GM12891 (cell line): ENCODE data around the gene WTAP.
"Not testable (repeated sequence)": the region's sequence is repeated elsewhere in the genome, so short reads cannot be mapped to it uniquely, and the experiment has no call there.

Source experiments
- DNase-seq: peaks from one replicate; pipeline ENCODE4 v3.0.0; 2011; ENCODE audit warnings: low spot score; ENCODE audit not compliant: insufficient read length
- FAIRE-seq: peaks from 2 replicates; lab custom pipeline; 2011; peaks lifted over from hg19 to GRCh38; lab: Jason Lieb, UNC
- PAX5 ChIP-seq: IDR thresholded peaks from 2 replicates; pipeline ENCODE4 v1.6.1; 2011; ENCODE audit warnings: low read length, moderate library complexity, mild to moderate bottlenecking; ENCODE audit not compliant: insufficient read depth, severe bottlenecking
- POLR2A ChIP-seq: IDR thresholded peaks from 2 replicates; pipeline ENCODE4 v1.6.1; 2011; ENCODE audit warnings: low read depth, low read length, control low read depth
- POLR2AphosphoS5 ChIP-seq: IDR thresholded peaks from 2 replicates; pipeline ENCODE4 v1.6.1; 2011; ENCODE audit warnings: low read depth, low read length, control low read depth
- POU2F2 ChIP-seq: IDR thresholded peaks from 2 replicates; pipeline ENCODE4 v1.6.1; 2011; ENCODE audit warnings: low read depth, mild to moderate bottlenecking, control low read depth, low read length, moderate library complexity
- SPI1 ChIP-seq: IDR thresholded peaks from 2 replicates; pipeline ENCODE4 v1.6.1; 2011; ENCODE audit warnings: low read depth, low read length, control low read depth
- TAF1 ChIP-seq: IDR thresholded peaks from 2 replicates; pipeline ENCODE4 v1.6.1; 2011; ENCODE audit warnings: low read depth, low read length, control low read depth

The WTAP gene

DNA sequence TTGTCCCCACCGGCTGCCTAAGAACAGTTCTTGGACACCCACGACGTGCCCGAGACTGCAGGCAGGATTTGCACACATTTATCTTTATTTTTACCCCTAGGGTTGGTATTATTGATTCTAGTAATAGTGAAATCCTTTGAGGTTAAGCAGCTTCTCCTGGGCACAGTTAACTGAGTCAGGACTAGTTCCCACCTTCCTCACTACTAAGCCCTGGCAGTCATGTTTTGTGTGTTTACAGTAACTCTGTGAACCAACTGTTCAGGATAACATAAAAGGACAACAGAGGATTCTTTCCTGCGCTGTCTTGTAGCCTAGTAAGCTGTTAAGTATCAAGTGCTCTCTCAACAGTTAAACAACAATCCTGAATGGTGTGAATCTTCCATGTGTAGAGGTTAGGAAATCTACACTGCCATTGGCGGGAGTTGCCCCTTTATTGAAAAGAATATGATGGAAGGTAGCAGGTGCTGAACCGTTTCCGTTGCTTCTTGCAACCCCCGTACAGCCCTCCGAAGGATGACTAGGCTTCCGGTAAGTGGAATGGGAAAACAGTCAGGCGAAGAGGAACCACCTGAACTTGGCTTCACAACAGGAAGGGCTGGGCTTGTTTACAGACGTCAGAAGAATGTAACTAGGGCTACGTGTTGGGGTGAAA, 33.3 kb upstream of the WTAP start:
- FAIRE-seq (peak; percentile 88), DNase-seq (no peak)
- no peak for TF ChIP-seq SPI1

GRCh38 chr6:159695984-159696383, 31.3 kb upstream of the WTAP start:
- no peak for FAIRE-seq

GRCh38 chr6:159700970-159701369, 26.3 kb upstream of the WTAP start:
- no peak for TF ChIP-seq POLR2AphosphoS5
- TF ChIP-seq SPI1: no peak
- no peak for TF ChIP-seq PAX5
- no peak for TF ChIP-seq POLR2A
- TF ChIP-seq TAF1: no peak
- TF ChIP-seq POU2F2: no peak
- FAIRE-seq: no peak

More at GRCh38 chr6:159695984-159696383, 31.3 kb upstream of the WTAP start:
- no peak for DNase-seq
- TF ChIP-seq POLR2A (no peak), PAX5 (no peak), TAF1 (no peak), POLR2AphosphoS5 (no peak), POU2F2 (no peak), SPI1 (no peak)

GRCh38 chr6:159701413-159701999, 25.8 kb upstream of the WTAP start:
- FAIRE-seq (no peak), DNase-seq (no peak)
- TF ChIP-seq TAF1: no peak
- no peak for TF ChIP-seq SPI1
- no peak for TF ChIP-seq PAX5
- TF ChIP-seq POU2F2: no peak
- TF ChIP-seq POLR2A: no peak
- no peak for TF ChIP-seq POLR2AphosphoS5

More at GRCh38 chr6:159700970-159701369, 26.3 kb upstream of the WTAP start:
- DNase-seq: no peak

- FAIRE-seq, DNase-seq: not testable (repeated sequence)
These were observed 16.7 kb upstream of the WTAP start for GRCh38 chr6:159710603-159711002.

DNA sequence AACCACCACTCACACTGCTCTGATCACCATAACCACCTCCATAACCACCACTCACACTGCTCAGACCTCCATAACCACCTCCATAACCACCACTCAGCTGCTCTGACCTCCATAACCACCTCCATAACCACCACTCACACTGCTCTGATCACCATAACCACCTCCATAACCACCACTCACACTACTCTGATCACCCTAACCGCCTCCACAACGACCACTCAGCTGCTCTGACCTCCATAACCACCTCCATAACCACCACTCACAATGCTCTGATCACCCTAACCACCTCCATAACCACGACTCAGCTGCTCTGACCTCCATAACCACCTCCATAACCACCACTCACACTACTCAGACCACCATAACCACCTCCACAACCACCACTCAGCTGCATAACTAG, 14.9 kb upstream of the WTAP start:
- not testable (repeated sequence) for DNase-seq, FAIRE-seq

DNA sequence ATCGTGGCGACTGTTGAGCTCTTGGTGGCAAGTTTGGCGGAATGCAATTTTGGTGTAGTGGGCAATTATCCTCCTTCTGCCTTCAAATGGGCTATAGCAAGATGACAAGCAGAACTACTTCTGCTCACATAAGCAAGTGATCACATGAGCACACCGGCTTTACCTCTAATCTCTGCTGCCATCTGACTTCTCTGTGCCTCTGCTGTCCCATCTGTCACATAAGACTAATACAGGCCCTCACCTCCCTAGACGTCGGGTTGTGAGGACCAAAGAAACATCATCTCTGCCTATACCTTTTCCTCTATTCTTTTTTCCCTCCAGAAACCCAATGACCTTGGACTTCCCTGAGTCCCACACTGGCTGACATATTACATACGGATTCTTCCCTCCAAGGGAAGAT, 13.3 kb upstream of the WTAP start:
- FAIRE-seq (no peak), DNase-seq (no peak)
- no peak for TF ChIP-seq PAX5
- no peak for TF ChIP-seq TAF1
- TF ChIP-seq POU2F2: no peak
- no peak for TF ChIP-seq SPI1
- no peak for TF ChIP-seq POLR2AphosphoS5
- no peak for TF ChIP-seq POLR2A

GRCh38 chr6:159714404-159714803, 12.9 kb upstream of the WTAP start:
- no peak for TF ChIP-seq POLR2A
- TF ChIP-seq POU2F2: no peak
- no peak for TF ChIP-seq SPI1
- TF ChIP-seq PAX5: no peak
- no peak for TF ChIP-seq POLR2AphosphoS5
- no peak for TF ChIP-seq TAF1
- DNase-seq: no peak
- FAIRE-seq: no peak

- FAIRE-seq (no peak), DNase-seq (no peak)
- TF ChIP-seq POLR2A (no peak), POU2F2 (no peak), SPI1 (no peak), TAF1 (no peak), PAX5 (no peak), POLR2AphosphoS5 (no peak)
These were observed 12.1 kb upstream of the WTAP start for GRCh38 chr6:159715166-159715565.

DNA sequence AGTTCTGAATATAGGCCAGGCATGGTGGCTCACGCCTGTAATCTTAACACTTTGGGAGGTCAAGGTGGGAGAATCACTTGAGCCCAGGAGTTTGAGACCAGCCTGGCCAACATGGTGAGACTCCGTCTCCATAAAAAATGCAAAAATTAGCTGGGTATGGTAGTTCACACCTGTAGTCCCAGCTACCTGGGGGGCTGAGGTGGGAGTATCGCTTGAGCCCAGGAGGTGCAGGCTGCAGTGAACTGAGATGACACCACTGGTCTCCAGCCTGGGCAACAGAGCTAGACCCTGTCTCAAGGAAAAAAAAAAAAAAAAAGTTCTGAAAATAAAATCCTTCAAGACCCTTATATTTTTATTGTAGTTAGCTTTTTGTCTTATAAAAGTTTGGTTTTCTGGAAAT, 11.7 kb upstream of the WTAP start:
- no peak for TF ChIP-seq POLR2AphosphoS5
- no peak for TF ChIP-seq PAX5
- no peak for TF ChIP-seq TAF1
- TF ChIP-seq POU2F2: no peak
- no peak for FAIRE-seq
- DNase-seq: no peak
